K562 (cell line): ENCODE measurements around the gene KPNA4.

Experiments
- CBFB ChIP-seq: sonication (generic); formaldehyde crosslinking; IDR thresholded peaks from 2 replicates; pipeline ENCODE4 v1.4.0; 2020; ENCODE audit warnings: mild to moderate bottlenecking, missing genetic modification reagents
- CTCF ChIP-seq, 3 experiments: IDR thresholded peaks in 2 of 3; conservative IDR thresholded peaks in 1 of 3; 2 replicates each; pipeline ENCODE4 v1.5.1; 2011 to 2012; ENCODE audit warnings: low read length in 3 of 3, mild to moderate bottlenecking in 3 of 3, control low read depth in 2 of 3, improper control_type of control experiment in 1 of 3, inconsistent platforms in 1 of 3, low read depth in 1 of 3, mixed read lengths in 1 of 3, moderate library complexity in 1 of 3; ENCODE audit not compliant: insufficient read depth in 2 of 3
- FOXA1 ChIP-seq: fragments of 450-650 bp; IDR thresholded peaks from 2 replicates; pipeline ENCODE4 v1.6.1; 2016; ENCODE audit warnings: mild to moderate bottlenecking, borderline replicate concordance
- KDM2B ChIP-seq: fragments of 250-450 bp; sonication (Bioruptor Pico); IDR thresholded peaks from 2 replicates; pipeline ENCODE4 v1.8.0; 2021; ENCODE audit warnings: mild to moderate bottlenecking, moderate library complexity
- KLF1 ChIP-seq: fragments of 450-650 bp; IDR thresholded peaks from 2 replicates; pipeline ENCODE4 v1.6.1; 2016; ENCODE audit warnings: missing genetic modification characterization, missing compliant biosample characterization
- POLR2AphosphoS5 ChIP-seq: IDR thresholded peaks from 2 replicates; pipeline ENCODE4 v1.6.1; 2011; ENCODE audit warnings: mild to moderate bottlenecking, low read depth, low read length, moderate library complexity; ENCODE audit not compliant: control insufficient read depth, insufficient read depth
- RBM34 ChIP-seq: fragments of 200-400 bp; formaldehyde crosslinking; IDR thresholded peaks from 2 replicates; pipeline ENCODE4 v1.6.1; 2018; ENCODE audit warnings: low read length, borderline replicate concordance; ENCODE audit not compliant: insufficient read depth
- STAT6 ChIP-seq: sonication (generic); formaldehyde crosslinking; IDR thresholded peaks from 2 replicates; pipeline ENCODE4 v1.8.1; 2023; ENCODE audit warnings: mild to moderate bottlenecking, missing genetic modification reagents
- TAF1 ChIP-seq: IDR thresholded peaks from 2 replicates; pipeline ENCODE4 v1.6.1; 2011; ENCODE audit warnings: mild to moderate bottlenecking, low read length, moderate library complexity; ENCODE audit not compliant: insufficient read depth, control insufficient read depth, severe bottlenecking; ENCODE audit errors: extremely low read depth
- TRIM28 ChIP-seq: fragments of 450-650 bp; IDR thresholded peaks from 2 replicates; pipeline ENCODE4 v1.6.1; 2017
- XRCC5 ChIP-seq: fragments of 200-400 bp; formaldehyde crosslinking; IDR thresholded peaks from 2 replicates; pipeline ENCODE4 v1.6.1; 2017; ENCODE audit warnings: low read depth, mild to moderate bottlenecking, low read length
- YY1 ChIP-seq, 3 experiments: IDR thresholded peaks; 2 replicates each; pipeline ENCODE4 v1.6.1; 2011; ENCODE audit warnings: low read length in 2 of 3, mild to moderate bottlenecking in 2 of 3, moderate library complexity in 2 of 3, borderline replicate concordance in 1 of 3, control low read depth in 1 of 3, low read depth in 1 of 3; ENCODE audit not compliant: insufficient read depth in 3 of 3, insufficient replicate concordance in 2 of 3, control insufficient read depth in 1 of 3, insufficient read length in 1 of 3; ENCODE audit errors: extremely low read depth in 1 of 3

- no peak for TF ChIP-seq STAT6 (CRISPR knock-in tag)
- no peak for TF ChIP-seq KDM2B (CRISPR knock-in tag)
- no peak for TF ChIP-seq CTCF (IDR thresholded peaks at IDR 0.05 in 2 of 3, conservative IDR thresholded peaks at IDR 0.05 in 1 of 3; ENCODE audit: insufficient read depth in 2 of 3, low read depth in 1 of 3, low read length in 3 of 3)
- TF ChIP-seq XRCC5: no peak; the same call in 1 of the 2 replicates
- no peak for TF ChIP-seq POLR2AphosphoS5
- TF ChIP-seq TRIM28: no peak
- TF ChIP-seq RBM34: no peak
- no peak for TF ChIP-seq TAF1
- TF ChIP-seq YY1 (IDR thresholded peaks at IDR 0.05; ENCODE audit: borderline replicate concordance in 1 of 3, control insufficient read depth in 1 of 3, extremely low read depth in 1 of 3, insufficient read depth in 3 of 3, insufficient read length in 1 of 3, insufficient replicate concordance in 2 of 3, low read depth in 1 of 3, low read length in 2 of 3): peak in 2 of 3 experiments; percentile 64 to 89
- no peak for TF ChIP-seq CBFB (CRISPR knock-in tag)
- no peak for TF ChIP-seq FOXA1
- no peak; the same call in 1 of the 2 replicates for TF ChIP-seq KLF1 (tag)
Measured at GRCh38 chr3:160448845-160449635, 116.3 kb downstream of the KPNA4 start.
